HT-29 (cell line): ENCODE measurements around the gene DBN1. TPM values are rescaled to one million over a fixed set of nuclear protein-coding genes. Genes with fewer than 3 reads are reported as not detected.

Experiments used
- DNase-seq: peaks from one replicate; pipeline ENCODE4 v3.0.0-alpha.2; 2015; ENCODE audit warnings: low spot score
- total RNA-seq: library from RNA; depleted of rRNA; stranded (reverse); fragments of >200 nt; shearing (Covaris generic); gene quantifications from 2 replicates; pipeline ENCODE4 v1.2.3, GENCODE V29; 2014

DBN1 gene
- total RNA-seq, 1 experiment from 2014 or later = 12.9 TPM

DNA sequence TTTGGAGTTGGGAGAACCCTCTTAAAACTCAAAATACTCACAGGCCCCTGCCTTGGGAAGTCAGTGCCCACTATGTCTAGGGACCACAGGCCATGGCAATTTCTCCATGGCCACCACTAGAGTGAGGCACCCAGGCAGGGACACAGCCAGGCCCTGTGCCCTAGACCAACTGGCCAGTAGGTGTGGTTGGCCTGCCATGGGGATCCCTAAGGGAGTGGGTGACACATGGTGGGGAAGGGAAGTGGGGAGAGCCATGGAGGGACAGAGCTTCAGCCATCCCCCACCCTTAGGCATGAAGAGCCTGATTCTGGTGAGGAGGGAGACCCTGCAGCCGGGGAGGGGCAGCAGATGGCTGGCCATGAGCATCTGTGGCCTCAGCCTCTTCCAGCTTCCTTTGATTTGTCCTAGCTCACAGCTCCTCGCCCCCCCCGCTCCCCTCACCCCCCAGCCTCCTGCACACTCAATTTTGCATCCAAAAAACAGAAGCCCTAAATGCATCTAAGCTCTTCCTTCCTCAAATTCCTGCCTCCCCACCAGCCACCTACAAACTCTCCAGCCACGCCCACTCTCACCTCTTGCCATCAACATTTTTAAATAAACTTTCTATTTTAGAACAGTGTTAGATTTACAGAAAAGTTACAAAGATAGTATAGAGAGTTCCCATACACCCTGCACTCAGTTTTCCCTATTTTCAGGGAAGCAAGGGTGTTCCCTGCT is 1.6 kb upstream of the DBN1 start:
- DNase-seq = no peak

DNA sequence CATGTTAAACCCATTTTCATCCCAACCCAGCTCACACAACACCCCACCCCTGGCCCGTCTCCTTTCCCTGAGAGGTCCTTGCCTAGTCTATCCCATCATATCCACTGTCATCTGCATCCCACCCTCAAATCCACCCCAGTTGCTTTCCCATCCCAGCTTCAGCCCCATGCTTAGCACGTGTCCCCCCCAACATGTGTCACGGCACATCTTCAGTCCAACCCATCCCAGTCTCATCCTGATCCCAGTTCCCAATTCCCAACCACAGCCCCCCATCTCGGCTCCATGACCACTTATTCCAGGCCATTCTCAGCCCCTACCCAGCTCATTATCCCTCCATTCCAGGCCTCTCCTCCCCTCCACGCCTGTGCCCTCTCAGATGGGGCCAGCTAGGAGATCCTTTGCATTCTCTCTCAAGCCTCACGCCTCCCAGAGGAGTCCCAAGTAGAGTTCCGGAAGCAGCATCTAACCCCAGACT is 605 bp upstream of the DBN1 start:
- no peak for DNase-seq

GRCh38 chr5:177472460-177473442 is 683 bp downstream of the DBN1 start:
- no peak for DNase-seq

DNA sequence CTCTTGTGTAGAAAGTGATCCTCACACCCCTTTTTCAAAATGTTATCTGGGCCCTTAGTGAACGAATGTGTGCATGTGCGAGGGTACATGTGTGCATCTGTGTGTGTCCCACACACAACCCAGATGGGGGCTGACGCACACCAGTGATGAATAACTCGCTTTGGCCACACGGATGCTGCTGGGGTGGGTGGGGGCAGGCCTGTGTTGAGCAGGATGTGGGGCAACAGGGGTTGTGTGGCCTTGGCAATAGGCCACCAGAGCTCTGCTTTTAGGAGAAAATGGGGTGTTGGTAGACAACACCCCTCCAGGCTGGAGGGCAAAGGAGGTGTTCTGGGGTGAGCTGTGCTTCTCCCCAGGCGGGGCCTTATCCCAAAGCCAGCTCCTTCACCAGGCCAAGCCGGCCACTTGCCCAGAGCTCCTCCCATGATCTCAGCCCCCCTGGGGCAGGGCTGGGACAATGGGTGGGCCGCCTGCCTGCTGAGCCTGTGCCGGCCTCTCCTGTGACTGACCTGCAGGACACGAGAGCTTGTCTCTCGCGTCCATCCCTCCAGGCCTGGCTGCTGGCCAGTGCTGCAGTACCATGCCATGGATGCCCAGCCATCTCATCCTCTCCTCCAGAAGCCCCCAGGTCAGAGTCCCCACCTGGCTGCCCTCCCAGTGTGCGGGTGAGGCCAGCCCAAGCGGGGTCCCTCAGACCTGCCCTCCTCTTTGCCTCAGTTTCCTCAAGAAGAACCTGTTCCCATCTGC is 1.7 kb downstream of the DBN1 start:
- DNase-seq = no peak

DNA sequence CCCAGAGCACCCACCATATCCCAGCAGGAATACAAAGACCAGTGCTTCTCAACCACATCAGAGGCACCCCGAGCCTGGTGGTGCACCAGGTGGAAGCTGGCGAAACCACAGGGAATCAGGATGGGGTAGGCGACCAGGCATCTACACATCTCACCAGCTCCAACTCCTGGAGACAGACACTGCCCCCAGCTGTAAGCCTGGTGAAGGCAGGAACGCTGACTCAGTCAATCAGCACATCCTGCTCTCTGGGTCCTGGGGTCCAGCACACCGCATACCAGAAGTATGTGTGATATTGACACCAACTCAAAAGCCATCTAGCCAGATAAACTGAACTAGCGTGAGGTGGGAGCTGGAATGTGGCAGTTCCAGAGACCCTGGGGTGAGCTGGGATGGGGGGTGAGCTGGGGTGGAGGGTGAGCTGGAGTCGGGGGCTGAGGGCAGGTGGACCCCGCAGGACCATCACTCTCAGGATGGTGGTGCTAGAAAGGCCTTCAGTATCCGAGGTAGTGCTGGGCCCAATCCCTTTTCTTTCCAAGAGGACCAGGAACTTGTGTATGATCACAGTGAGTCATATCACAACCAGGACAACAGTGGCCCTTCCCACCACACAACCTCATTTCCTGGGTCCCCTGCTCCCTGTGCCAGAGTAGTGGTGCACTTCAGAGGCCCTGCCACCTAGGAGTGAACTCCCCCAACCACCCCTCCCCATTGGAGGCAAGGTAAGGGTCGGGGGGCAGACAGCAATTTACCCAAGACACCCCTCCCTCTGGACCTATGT is 2.5 kb downstream of the DBN1 start:
- no peak for DNase-seq

GRCh38 chr5:177469750-177470525 is 3.5 kb downstream of the DBN1 start:
- no peak for DNase-seq

DNA sequence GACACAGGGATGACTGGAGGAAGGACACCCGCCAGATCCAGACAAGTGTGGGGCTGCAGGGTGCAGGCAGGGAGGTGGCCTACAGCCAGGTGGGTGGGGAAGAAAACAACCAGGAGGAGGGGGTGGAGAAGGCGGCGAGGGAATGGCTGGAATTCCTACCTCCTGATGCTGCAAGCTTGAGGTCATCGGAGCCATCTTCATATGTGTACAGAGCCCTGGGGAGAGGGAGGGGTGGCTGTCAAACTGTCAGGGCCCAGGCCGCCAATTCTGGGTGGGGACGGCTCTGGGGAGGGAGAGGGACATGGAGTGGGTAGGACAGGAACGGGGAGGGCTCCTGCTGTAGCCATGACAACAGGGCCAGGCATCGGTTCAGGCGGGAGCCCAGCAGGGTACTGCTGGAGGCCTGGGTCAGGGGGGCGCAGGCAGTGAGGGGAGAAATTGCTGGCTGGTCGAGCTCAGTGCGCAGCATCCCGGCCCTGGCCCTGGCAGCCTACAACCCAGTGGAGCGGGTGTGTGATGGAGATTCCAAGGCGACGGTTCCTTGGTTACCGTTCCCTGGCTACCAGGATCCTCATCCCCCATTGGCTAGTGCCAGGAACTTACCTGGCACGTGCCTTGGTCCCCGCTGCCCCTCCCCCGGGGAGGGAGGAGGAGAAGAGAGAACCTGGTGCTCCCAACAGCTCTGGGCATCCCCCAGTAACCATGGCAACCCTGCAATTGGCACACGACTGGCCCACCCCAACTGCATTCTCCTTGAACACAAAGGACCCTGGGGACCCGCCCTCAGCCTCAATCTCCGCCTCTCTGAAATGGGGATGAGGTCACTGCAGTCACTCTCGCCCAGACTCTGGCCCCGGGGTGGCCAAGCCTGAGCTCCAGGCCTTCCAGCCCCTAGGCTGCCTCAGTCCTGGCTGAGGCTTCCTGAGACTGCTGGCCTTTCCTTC is 4.5 kb downstream of the DBN1 start:
- DNase-seq = no peak

- DNase-seq = no peak
Measured at GRCh38 chr5:177468329-177468684, 5.1 kb downstream of the DBN1 start.

DNA sequence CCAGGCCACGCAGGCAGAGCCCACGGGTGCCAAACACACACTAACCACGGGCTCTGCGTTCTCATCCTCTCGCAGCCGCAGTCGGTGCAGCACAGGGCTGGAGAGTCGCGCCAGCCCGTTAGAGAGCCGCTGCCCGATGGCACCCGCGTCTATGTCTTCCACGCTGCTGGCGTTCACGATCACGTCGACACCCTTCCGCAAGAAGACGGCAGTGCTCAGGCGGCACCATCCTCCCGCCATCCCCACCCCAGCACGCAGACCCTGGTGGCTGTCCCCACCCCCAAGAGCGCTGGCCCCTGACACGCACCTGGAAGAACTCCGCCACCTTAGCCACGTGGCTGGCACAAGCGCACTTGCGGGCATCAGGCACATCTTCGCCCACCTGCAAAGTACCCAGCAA is 6.0 kb downstream of the DBN1 start:
- DNase-seq = no peak

- DNase-seq = no peak
Measured at GRCh38 chr5:177466861-177467260, 6.6 kb downstream of the DBN1 start.

DNA sequence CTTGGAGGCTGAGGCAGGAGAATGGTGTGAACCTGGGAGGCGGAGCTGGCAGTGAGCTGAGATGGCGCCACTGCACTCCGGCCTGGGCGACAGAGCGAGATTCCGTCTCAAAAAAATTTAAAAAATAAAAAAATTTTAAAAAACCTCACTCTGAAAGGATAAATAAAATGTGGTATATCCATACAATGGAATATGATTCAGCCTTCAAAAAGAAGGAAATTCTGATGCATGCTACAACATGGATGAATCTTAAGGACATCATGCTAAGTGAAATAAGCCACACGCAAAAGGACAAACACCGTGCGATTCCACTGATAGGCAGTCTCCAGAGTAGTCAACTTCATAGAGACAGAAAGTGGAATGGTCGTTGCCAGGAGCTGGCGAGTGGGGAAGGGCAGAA is 8.4 kb downstream of the DBN1 start:
- DNase-seq = no peak

- no peak for DNase-seq
Measured at GRCh38 chr5:177462021-177462670, 11.3 kb downstream of the DBN1 start.

DNA sequence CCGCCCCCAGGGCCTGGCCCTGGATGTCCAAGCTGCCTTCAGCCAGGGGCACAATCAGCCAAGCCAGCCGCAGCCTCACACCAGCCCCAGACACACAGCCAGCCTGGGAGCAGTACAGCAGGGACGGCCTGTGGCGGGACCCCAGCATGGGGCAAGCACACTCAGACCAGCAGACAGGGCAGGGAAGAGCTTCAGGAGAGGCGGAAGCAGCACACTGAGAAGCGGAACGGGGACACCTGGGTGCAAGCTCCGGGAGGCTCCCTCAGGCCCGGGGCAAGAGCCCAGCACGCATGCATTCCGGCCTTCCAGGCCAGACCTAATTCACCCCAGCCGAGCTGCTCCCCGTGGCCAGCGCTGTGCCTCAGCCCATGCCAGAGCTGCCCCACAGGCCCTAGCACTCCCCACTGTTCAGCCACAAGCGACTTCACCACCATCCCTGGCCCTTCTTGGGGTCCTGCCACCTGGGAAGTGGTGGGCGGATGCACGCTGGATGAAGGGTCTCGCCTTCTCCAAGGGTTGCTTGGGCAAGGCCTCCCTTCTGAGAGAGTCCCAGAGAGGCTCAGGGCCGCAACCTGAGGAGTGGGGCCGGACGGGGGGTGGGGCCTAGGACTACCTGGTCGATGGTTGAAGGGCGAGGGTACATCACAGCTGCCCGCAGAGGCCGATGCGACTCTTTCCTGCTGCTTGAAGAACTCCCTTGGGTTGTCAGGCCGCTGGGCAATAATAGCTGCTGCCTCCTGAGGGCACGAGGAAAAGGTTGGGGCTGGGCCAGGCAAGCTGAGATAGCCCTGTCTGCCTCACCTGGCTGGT is 13.4 kb downstream of the DBN1 start:
- no peak for DNase-seq

GRCh38 chr5:177459357-177459756 is 14.1 kb downstream of the DBN1 start:
- no peak for DNase-seq

GRCh38 chr5:177458912-177459350 is 14.5 kb downstream of the DBN1 start:
- DNase-seq = no peak

- DNase-seq = no peak
Measured at GRCh38 chr5:177457852-177458681, 15.4 kb downstream of the DBN1 start.
